Measurements from ENCODE around the gene AGBL5.

Gene AGBL5

GRCh38 chr2:27085673-27086089, 34.2 kb downstream of the AGBL5 start:
- H3K9me3 ChIP-seq (ENCODE audit: control insufficient read depth, insufficient read depth, low read depth, low read length), result no peaks in the 10 kb centered on the region
- peaks cover 0 to 7% of the 10 kb centered on the region in 2 experiments; a peak in 1 of 3 replicates for H3K36me3 ChIP-seq (ENCODE audit: control insufficient read depth in 2 of 2, insufficient read depth in 1 of 2, low read length in 2 of 2)
- H3K4me1 ChIP-seq (ENCODE audit: control insufficient read depth, insufficient read depth, low read length), result peaks cover 8% of the 10 kb centered on the region
- POLR2A ChIA-PET, result interaction anchor here (0.8 to 1.5 kb wide), 3 partner anchors 10 to 35 kb away, joined by 3 to 5 read pairs (median 4); partner anchors contain the start of gene OST4
- peak overlapping the region; percentile 72 for H3K27ac ChIP-seq (ENCODE audit: extremely low read depth, low read depth, low read length)
- CTCF ChIA-PET, result interaction anchor here (0.7 to 3.3 kb wide), 5 partner anchors 13 to 896 kb away, joined by 3 to 44 read pairs (median 5); no protein-coding TSS in a partner anchor
- H3K4me3 ChIP-seq (ENCODE audit: low read depth, low read length), result peak overlapping the region; percentile 46
- TF ChIP-seq HOXA7 (CRISPR knock-in tag; IDR thresholded peaks at IDR 0.05; ENCODE audit: borderline replicate concordance) (no peak), ZNF146 (tag by site-specific recombination; IDR thresholded peaks at IDR 0.05) (no peak), OSR2 (tag by site-specific recombination; IDR thresholded peaks at IDR 0.05) (no peak), ZNF18 (tag by site-specific recombination; IDR thresholded peaks at IDR 0.05) (no peak), ZNF529 (tag by site-specific recombination; IDR thresholded peaks at IDR 0.05; ENCODE audit: insufficient replicate concordance) (no peak), ZNF76 (tag by site-specific recombination; IDR thresholded peaks at IDR 0.05; ENCODE audit: borderline replicate concordance, low read depth) (no peak), ZNF175 (tag by site-specific recombination; IDR thresholded peaks at IDR 0.05) (no peak), ZNF394 (tag by site-specific recombination; IDR thresholded peaks at IDR 0.05; ENCODE audit: borderline replicate concordance) (no peak), ZNF169 (tag by site-specific recombination; IDR thresholded peaks at IDR 0.05) (no peak), ZNF544 (tag by site-specific recombination; IDR thresholded peaks at IDR 0.05) (no peak), ZNF114 (tag by site-specific recombination; IDR thresholded peaks at IDR 0.05) (no peak), RBAK (tag by site-specific recombination; IDR thresholded peaks at IDR 0.05) (no peak), ZNF266 (tag by site-specific recombination; IDR thresholded peaks at IDR 0.05; ENCODE audit: low read depth) (no peak), ZNF155 (tag by site-specific recombination; IDR thresholded peaks at IDR 0.05) (no peak), ZNF623 (tag by site-specific recombination; IDR thresholded peaks at IDR 0.05) (no peak), MZF1 (tag by site-specific recombination; IDR thresholded peaks at IDR 0.05; ENCODE audit: borderline replicate concordance) (no peak), HIC1 (tag by site-specific recombination; IDR thresholded peaks at IDR 0.05) (0 out of 2 replicates have a peak, but pooled peaks have one; percentile 42), YY2 (tag by site-specific recombination; IDR thresholded peaks at IDR 0.05) (no peak), ZNF768 (tag by site-specific recombination; IDR thresholded peaks at IDR 0.05) (no peak), ZNF561 (tag by site-specific recombination; IDR thresholded peaks at IDR 0.05; ENCODE audit: borderline replicate concordance) (no peak), KLF10 (tag by site-specific recombination; IDR thresholded peaks at IDR 0.05) (no peak), ATF2 (tag by site-specific recombination; IDR thresholded peaks at IDR 0.05; ENCODE audit: low read depth) (no peak), ZNF174 (tag by site-specific recombination; IDR thresholded peaks at IDR 0.05) (no peak), ZNF707 (tag by site-specific recombination; IDR thresholded peaks at IDR 0.05) (no peak), KLF16 (tag by site-specific recombination; IDR thresholded peaks at IDR 0.05) (no peak), ZBTB7A (tag by site-specific recombination; IDR thresholded peaks at IDR 0.05; ENCODE audit: low read depth) (no peak), ZNF416 (tag by site-specific recombination; IDR thresholded peaks at IDR 0.05) (no peak), KLF1 (tag by site-specific recombination; IDR thresholded peaks at IDR 0.05) (peak; percentile 62), ZNF211 (tag by site-specific recombination; IDR thresholded peaks at IDR 0.05; ENCODE audit: low read depth) (no peak), ZNF140 (tag by site-specific recombination; IDR thresholded peaks at IDR 0.05) (no peak), ZNF24 (tag by site-specific recombination; IDR thresholded peaks at IDR 0.05) (no peak), ZNF600 (tag by site-specific recombination; IDR thresholded peaks at IDR 0.05) (peak; percentile 60; the same call in 1 of the 2 replicates), ZNF423 (tag by site-specific recombination; IDR thresholded peaks at IDR 0.05) (no peak), ZNF138 (tag by site-specific recombination; IDR thresholded peaks at IDR 0.05; ENCODE audit: borderline replicate concordance) (no peak)

Measured in HEK293 (cell line).